DMS 273 treated with DMSO at 0.1 percent for 48 hours (cell line): ENCODE results near the gene NPTX1.

Source experiments
- DNase-seq: peaks from one replicate; lab custom pipeline; 2025; lab: John Stamatoyannopoulos, UW

Gene NPTX1

GRCh38 chr17:80478487-80479245 lies 2.3 kb upstream of the NPTX1 start:
- DNase-seq, result no peak

GRCh38 chr17:80477647-80478478 lies 1.5 kb upstream of the NPTX1 start:
- DNase-seq, result no peak

DNA sequence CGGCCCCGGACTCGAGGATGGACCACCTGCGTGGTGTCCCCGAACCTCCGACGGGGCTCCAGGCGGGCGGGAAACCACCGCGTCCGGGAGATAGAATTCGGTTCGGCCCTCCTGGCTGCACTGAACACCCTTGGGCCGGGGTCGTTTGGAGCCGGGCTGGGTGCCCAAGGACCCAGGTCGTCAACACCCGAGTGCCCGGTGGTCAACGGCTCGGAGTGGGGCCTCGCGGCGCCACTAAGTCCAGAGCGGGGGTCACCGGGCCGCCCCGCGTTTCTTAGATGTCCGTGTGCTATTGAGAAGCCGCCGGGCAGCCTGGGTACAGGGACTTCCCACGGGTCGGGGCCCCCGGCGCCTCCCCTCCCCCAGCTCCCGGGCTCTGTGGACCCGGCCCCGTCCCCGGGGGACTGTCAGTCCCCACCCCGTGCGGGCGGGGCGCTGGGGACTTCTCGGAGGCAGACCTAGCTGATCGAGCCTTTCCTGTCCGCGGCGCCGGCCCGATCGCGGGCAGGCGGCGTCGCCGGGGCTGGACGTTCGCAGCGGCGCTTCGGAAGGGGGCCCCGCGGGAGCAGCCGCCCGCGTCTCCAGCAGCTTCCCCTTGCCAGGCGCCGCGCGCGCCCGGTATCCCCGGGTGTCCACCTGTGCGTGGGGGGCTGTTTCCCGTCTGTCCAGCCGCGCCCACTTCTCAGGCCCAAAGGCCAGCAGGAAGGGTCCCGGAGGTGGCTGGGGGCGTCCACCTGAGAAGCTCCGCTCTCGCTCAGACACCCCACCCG lies 655 bp upstream of the NPTX1 start:
- DNase-seq, result no peak

DNA sequence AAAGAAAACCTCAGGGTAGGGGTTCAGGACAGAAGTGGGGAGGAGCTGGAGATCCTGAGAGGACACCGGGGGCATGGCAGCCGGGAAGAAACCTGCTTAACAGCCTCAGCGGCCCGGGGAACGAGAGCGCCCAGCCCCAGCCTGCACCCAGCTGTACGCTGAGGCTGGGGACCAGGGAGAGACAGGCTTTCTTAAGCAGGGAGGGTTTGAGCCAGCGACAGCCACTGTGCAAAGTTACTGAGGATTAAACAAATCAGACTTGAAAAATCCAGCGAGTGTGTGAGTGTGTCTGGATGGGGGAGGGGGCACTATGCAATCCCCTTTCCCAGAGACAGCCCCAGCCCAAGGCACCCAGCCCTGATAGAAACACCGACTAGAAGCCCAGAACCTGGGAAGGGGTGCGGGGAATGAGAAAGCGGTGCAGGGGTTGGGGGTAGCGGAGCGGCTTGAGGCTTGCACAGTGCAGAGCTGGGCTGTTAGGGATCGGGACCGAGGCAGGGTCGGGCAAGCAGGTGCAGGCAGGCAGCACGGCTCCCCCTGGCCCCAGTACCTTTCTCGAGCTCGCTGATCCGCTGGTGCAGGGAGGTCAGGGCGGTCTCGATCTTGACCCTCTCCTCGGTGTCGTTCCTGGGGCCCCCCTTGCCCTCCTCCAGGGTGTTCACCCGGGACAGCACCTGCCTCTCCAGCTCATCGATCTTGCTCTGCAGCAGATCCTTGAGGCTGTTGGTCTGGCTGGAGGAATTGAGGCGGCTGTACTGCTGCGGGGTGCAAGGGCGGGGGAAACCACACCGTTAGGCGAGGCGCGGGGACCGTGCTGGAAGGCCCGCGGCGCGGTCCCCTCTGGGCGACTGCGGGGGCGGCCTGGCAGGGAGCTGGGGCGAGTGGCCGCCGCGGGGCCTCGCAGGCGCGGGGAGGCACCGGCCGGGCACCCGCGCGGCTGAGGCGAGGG lies 1.2 kb downstream of the NPTX1 start:
- DNase-seq, result no peak

DNA sequence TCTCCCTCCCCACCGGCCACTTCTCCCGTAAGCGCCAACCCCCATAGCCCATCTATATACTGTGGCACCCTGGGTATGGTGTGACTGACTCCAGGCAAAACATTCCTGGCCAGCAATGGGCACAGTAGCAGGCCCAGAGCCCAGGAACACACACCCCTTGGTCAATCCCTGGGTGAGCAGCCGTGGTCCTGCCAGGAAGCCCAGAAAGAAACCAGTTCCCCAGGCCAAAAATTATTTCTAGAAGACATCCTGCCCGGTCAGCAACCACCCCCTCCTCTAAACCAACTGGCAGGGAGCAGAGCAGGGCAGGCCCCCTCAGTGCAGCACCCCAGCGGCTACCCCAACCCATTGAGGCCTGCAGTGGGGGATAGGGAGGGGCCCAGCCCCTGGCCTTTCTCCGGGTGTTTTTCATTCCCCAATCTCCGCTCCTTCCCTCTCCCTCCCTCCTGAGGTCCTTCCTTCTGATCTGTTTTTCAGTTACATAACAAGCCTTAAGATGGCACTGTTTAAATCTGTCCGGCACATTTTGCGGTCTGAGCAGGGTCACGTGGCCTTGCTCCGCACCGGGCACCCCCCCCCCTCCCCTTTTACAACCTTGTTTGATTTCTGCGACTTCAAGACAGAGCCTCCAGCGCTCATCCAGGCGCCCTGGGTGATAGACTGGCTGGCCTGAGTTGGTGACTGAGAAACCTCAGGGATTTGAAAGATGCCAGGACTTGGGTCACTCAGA lies 2.0 kb downstream of the NPTX1 start:
- peak; percentile 33 for DNase-seq

GRCh38 chr17:80473701-80474100 lies 2.7 kb downstream of the NPTX1 start:
- no peak for DNase-seq

GRCh38 chr17:80472996-80473395 lies 3.4 kb downstream of the NPTX1 start:
- no peak for DNase-seq

GRCh38 chr17:80471922-80472321 lies 4.5 kb downstream of the NPTX1 start:
- no peak for DNase-seq

DNA sequence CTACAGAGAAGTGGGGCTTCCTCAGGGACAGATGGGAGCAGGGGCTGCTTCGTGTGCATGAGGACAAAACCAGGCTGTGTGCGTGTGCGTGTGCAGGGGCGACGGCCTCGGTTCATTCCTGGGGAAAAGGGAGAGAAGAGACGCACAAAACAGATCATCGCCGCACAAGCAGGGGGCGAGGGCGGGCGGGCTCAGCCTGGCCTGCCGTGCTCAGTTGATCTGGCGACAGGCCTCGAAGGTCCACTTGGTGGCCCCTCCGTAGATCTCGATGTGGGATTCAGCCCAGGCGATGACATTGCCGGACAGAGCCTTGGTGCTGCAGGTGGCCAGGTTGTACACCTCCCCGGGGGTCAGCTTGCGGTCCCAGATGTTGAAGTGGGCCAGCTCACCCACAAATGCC lies 5.8 kb downstream of the NPTX1 start:
- no peak for DNase-seq

GRCh38 chr17:80469667-80470066 lies 6.7 kb downstream of the NPTX1 start:
- DNase-seq, result no peak

GRCh38 chr17:80468781-80469493 lies 7.5 kb downstream of the NPTX1 start:
- DNase-seq, result no peak

GRCh38 chr17:80468242-80468641 lies 8.2 kb downstream of the NPTX1 start:
- DNase-seq, result no peak

- DNase-seq, result no peak
These were observed 10.2 kb downstream of the NPTX1 start for GRCh38 chr17:80466188-80466705.

GRCh38 chr17:80465327-80465974 lies 11.0 kb downstream of the NPTX1 start:
- no peak for DNase-seq

- DNase-seq, result no peak
These were observed 11.9 kb downstream of the NPTX1 start for GRCh38 chr17:80464486-80464885.

DNA sequence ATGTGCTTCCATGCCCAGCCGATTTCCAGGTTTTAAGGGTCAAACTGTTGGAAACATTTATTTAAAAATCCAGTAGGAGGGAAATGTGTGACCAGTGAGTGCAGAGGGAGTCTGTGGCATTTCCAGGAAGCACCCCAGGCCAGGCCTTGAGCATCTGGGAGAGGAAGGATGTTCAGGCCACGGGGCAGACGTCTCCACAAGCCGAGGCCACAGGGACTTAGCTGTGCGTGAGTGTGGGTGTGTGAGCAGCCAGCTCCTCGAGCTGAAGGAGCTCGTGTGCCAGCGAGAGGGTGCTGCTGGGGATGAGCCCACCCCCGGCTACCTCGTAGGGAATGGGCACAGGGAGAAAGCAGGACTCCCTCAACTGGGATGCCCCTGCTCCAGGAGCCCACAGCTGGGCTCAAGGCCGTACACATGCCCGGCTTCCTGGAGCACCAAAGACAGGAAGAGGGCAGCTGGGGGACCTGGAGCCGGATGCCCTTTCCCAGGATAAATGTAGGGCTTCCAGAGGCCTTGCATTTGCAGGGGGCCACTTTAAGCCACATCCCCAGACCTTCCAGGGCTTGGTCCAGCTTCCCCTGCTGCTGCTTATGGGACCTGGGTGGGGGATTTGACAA lies 12.5 kb downstream of the NPTX1 start:
- no peak for DNase-seq

DNA sequence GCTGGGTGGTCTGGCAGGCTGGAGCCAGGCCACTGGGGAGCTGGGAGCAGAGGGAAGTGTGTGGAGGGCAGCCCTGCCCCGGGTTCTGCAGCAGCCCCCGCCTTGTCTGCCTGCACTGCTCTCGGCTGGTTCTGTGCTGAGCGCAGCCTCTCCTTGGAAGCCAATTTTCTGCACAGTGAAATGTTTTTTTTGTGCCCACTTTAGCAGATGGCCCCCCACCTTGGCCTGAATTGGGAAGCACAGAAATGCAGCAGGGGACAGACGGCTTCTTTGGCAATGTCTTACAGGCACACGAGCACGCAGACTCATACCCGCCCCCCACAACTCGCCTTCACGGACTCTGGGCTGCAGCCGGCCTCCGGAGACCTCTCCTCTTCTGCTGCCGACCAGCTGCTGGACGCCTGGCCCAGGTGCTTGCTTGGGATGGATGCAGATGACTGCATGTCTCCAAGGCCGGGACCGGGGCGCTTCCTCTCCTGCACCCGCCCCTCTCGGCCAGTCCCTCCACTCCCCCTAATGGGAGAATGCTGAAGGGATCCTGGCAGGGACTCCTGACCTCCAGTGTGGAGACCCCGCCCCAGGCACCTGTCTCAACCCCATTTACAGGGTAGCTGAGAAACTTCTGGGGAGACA lies 14.8 kb downstream of the NPTX1 start:
- no peak for DNase-seq

DNA sequence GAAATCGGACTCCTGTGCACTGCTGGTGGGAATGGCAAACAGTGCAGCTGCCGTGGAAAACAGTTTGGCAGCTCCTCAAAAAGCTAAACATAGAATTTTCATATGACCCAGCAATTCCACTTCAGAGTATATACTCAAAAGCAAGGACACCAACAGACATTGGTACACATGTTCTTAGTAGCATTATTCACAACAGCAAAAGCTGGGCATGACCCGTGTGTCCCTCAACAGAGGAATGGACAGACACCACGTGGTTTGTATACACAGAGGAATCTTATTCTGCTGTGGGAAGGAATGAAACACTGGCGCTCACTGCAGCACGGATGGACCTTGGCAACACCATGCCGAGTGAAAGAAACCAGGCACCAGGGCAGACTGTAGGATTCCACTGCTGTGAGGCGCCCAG lies 16.0 kb downstream of the NPTX1 start:
- no peak for DNase-seq
